Mesendoderm (in vitro differentiated cells): Measurements from ENCODE around the gene DCTN4.

Experiments
- DNase-seq: peaks from one replicate; pipeline ENCODE4 v3.0.0; 2013
- H2AK5ac ChIP-seq: 2 replicates; pipeline ENCODE4 v1.6.1; 2013; ENCODE audit warnings: low read length, inconsistent platforms
- H2BK120ac ChIP-seq: 2 replicates; pipeline ENCODE4 v1.6.1; 2013; ENCODE audit warnings: low read depth, mild to moderate bottlenecking, low read length, moderate library complexity, mixed read lengths
- H2BK15ac ChIP-seq: replicated peaks from 2 replicates; pipeline ENCODE4 v1.6.1; 2013; ENCODE audit warnings: low read depth, mild to moderate bottlenecking, moderate library complexity
- H2BK5ac ChIP-seq: 2 replicates; pipeline ENCODE4 v1.6.1; 2013; ENCODE audit warnings: low read length, inconsistent platforms
- H3K18ac ChIP-seq: 2 replicates; pipeline ENCODE4 v1.6.1; 2013; ENCODE audit warnings: mild to moderate bottlenecking, low read length, mixed read lengths
- H3K23ac ChIP-seq: one replicate; pipeline ENCODE4 v1.6.1; 2013; ENCODE audit warnings: low read length
- H3K27ac ChIP-seq: 2 replicates; pipeline ENCODE4 v1.5.1; 2013; ENCODE audit warnings: low read depth, mild to moderate bottlenecking, inconsistent platforms, low read length, moderate library complexity
- H3K27me3 ChIP-seq: 2 replicates; pipeline ENCODE4 v1.6.1; 2013; ENCODE audit warnings: low read length, control low read depth, mild to moderate bottlenecking, inconsistent platforms; ENCODE audit not compliant: insufficient read depth, poor library complexity
- H3K36me3 ChIP-seq: 2 replicates; pipeline ENCODE4 v1.6.1; 2013; ENCODE audit warnings: low read length, inconsistent platforms; ENCODE audit not compliant: control insufficient read depth, insufficient read depth
- H3K4ac ChIP-seq: one replicate; pipeline ENCODE4 v1.6.1; 2013; ENCODE audit warnings: low read depth, mild to moderate bottlenecking, low read length, moderate library complexity
- H3K4me1 ChIP-seq: 2 replicates; pipeline ENCODE4 v1.6.1; 2013; ENCODE audit warnings: low read depth, low read length, inconsistent platforms; ENCODE audit not compliant: control insufficient read depth
- H3K4me2 ChIP-seq: 2 replicates; pipeline ENCODE4 v1.6.1; 2013; ENCODE audit warnings: low read length
- H3K4me3 ChIP-seq: 2 replicates; pipeline ENCODE4 v1.5.1; 2013; ENCODE audit warnings: mild to moderate bottlenecking, low read length
- H3K56ac ChIP-seq: one replicate; pipeline ENCODE4 v1.6.1; 2013; ENCODE audit warnings: low read length
- H3K79me1 ChIP-seq: 2 replicates; pipeline ENCODE4 v1.6.1; 2013; ENCODE audit warnings: low read length, inconsistent platforms
- H3K79me2 ChIP-seq: 2 replicates; pipeline ENCODE4 v1.6.1; 2013; ENCODE audit warnings: mild to moderate bottlenecking, low read length; ENCODE audit not compliant: control insufficient read depth, insufficient read depth
- H3K9ac ChIP-seq: 2 replicates; pipeline ENCODE4 v1.6.1; 2013; ENCODE audit warnings: low read length, inconsistent platforms
- H4K5ac ChIP-seq: one replicate; pipeline ENCODE4 v1.6.1; 2013; ENCODE audit warnings: low read length
- H4K8ac ChIP-seq: one replicate; pipeline ENCODE4 v1.6.1; 2013; ENCODE audit warnings: low read depth, mild to moderate bottlenecking, control low read depth, low read length, moderate library complexity
- WGBS: extraction: QIAGEN DNeasy Blood & Tissue Kit; methylation state at CpG from one replicate; pipeline ENCODE4 v1.1.7; 2013; ENCODE audit warnings: low lambda C conversion rate, missing lambda C conversion rate; ENCODE audit not compliant: insufficient coverage; ENCODE audit errors: extremely low coverage; 5-methylcytosine and 5-hydroxymethylcytosine counted together

Gene DCTN4

DNA sequence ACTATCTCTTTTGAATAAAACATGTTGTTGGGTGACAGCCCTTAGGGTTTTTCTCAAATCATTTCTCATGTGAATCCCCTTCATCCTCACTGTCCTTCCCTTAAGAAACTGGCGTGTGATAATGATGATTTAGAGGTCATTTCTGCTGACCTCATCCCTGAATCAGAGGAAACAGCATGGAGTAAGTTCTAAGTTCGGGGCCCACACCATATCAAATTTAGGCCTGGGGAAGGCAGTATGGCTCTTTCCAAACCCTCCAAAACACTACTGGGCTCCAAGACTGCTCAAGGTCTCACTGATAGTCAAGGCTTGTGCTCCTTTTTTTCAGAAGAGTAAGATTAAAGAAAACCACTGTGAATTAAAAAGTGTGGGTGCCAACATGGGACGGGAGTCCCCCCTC is 18.9 kb upstream of the DCTN4 start:
- H3K18ac ChIP-seq: no peak overlapping the region
- H3K4me1 ChIP-seq: peaks cover 3% of the 10 kb centered on the region
- no peak overlapping the region for H4K5ac ChIP-seq
- no peak overlapping the region for H2BK15ac ChIP-seq
- no peaks in the 10 kb centered on the region for H3K79me1 ChIP-seq
- no peak overlapping the region for H2AK5ac ChIP-seq
- H3K4me3 ChIP-seq: no peak overlapping the region
- no peak overlapping the region for H3K9ac ChIP-seq
- no peak overlapping the region for H3K4me2 ChIP-seq
- no peaks in the 10 kb centered on the region for H3K36me3 ChIP-seq
- H4K8ac ChIP-seq: no peak overlapping the region
- no peaks in the 10 kb centered on the region for H3K27me3 ChIP-seq
- no peak overlapping the region for H2BK120ac ChIP-seq
- DNase-seq: no peak
- H3K27ac ChIP-seq: no peak overlapping the region
- H2BK5ac ChIP-seq: no peak overlapping the region
- no peak overlapping the region for H3K4ac ChIP-seq
- no CpG with 5 or more reads among the region's 3 CpGs for WGBS
- H3K23ac ChIP-seq: no peak overlapping the region
- H3K79me2 ChIP-seq: no peaks in the 10 kb centered on the region
- no peak overlapping the region for H3K56ac ChIP-seq

DNA sequence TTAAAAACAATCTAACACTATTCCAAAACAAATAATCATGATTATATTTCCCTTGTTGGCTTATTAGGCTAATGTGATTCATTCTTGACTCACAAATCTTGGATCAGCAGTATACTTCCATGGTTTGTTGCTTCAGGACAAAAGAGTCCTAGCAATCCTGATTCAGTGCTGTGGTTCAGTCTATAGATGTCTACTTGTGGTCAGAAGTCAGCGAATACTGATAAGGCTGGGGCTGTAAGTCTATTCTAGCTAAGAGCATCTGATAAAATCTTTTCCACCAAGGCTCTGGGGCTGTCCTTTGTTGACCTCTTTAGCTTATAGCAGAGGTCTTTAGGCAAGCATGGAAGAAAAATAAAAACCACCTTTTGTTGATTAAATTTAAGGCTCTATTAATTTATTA is 15.3 kb upstream of the DCTN4 start:
- H4K8ac ChIP-seq: no peak overlapping the region
- H3K9ac ChIP-seq: no peak overlapping the region
- WGBS: no CpG with 5 or more reads among the region's 1 CpG
- H3K4ac ChIP-seq: no peak overlapping the region
- no peak overlapping the region for H3K23ac ChIP-seq
- no peak overlapping the region for H3K56ac ChIP-seq
- no peaks in the 10 kb centered on the region for H3K79me2 ChIP-seq
- no peak overlapping the region for H4K5ac ChIP-seq
- H2BK15ac ChIP-seq: no peak overlapping the region
- H3K79me1 ChIP-seq: no peaks in the 10 kb centered on the region
- H3K27me3 ChIP-seq: no peaks in the 10 kb centered on the region
- H2BK5ac ChIP-seq: no peak overlapping the region
- H3K4me1 ChIP-seq: peaks cover 3% of the 10 kb centered on the region
- no peak overlapping the region for H3K18ac ChIP-seq
- DNase-seq: no peak
- no peaks in the 10 kb centered on the region for H3K36me3 ChIP-seq
- H3K27ac ChIP-seq: no peak overlapping the region
- no peak overlapping the region for H2BK120ac ChIP-seq
- no peak overlapping the region for H3K4me2 ChIP-seq
- H3K4me3 ChIP-seq: no peak overlapping the region
- no peak overlapping the region for H2AK5ac ChIP-seq

DNA sequence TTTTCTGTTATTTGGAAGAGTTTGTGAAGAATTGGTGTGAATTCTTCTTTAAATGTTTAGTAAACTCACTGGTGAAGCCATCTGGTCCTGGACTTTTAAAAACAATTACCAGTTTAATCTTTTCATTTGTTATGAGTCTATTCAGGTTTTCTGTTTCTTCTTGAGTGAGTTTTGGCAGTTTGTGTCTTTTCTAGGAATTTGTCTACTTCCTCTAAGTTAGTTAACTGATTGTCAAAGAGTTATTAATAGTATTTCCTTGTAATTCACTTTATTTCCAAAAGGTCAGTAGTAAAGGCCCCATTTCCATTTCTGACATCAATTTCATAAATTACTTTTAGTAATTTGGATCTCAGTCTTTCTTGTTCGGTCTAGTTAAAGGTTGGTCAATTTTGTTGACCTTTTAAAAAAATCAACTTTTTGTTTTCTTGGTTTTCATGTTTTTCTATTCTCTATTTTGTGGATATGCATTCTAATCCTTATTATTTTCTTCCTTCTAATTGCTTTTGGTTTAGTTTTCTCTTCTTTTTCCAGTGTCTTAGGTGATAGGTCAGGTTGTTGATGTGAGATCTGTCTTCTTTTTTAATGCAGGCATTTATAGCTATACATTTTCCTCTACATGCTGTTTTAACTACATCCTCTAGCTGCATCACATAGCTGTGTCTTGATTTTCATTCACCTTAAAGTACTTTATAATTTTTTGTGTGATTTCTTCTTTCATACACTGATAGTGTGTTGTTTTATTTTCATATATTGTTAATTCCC is 12.4 kb upstream of the DCTN4 start:
- Histone ChIP-seq H4K8ac (no peak overlapping the region), H2BK120ac (no peak overlapping the region), H3K36me3 (no peaks in the 10 kb centered on the region), H2BK5ac (no peak overlapping the region), H3K56ac (no peak overlapping the region), H3K4me2 (no peak overlapping the region), H3K79me1 (no peaks in the 10 kb centered on the region), H3K27me3 (no peaks in the 10 kb centered on the region), H3K9ac (no peak overlapping the region), H3K23ac (no peak overlapping the region), H3K4me3 (no peak overlapping the region), H3K18ac (no peak overlapping the region), H3K4ac (no peak overlapping the region), H3K79me2 (no peaks in the 10 kb centered on the region), H2BK15ac (no peak overlapping the region), H4K5ac (no peak overlapping the region), H3K4me1 (no peaks in the 10 kb centered on the region), H2AK5ac (no peak overlapping the region), H3K27ac (no peak overlapping the region)
- no peak for DNase-seq
- no CpG with 5 or more reads among the region's 1 CpG for WGBS

DNA sequence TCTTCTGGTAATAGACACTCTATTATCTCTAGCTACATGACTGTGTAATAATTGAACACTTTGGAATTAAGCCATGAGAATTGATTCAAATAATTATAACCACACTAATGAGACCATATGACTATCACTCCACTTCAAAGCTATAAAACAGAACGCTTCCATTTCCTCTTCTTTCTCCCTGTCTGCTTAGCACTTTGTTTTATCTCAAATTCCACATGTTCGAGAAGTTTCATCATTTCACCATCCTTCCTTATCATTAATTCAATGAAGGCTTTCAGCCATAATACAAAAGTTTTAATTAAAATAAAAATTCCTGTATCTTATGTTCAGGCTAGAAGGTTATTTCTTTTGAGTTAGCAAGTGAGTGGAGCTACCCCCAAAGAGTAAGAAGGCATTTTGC is 7.4 kb upstream of the DCTN4 start:
- Histone ChIP-seq H2AK5ac (no peak overlapping the region), H3K4me2 (no peak overlapping the region), H3K27me3 (no peaks in the 10 kb centered on the region), H2BK15ac (no peak overlapping the region), H3K18ac (no peak overlapping the region), H3K36me3 (no peaks in the 10 kb centered on the region), H3K79me2 (no peaks in the 10 kb centered on the region), H3K23ac (no peak overlapping the region), H3K27ac (no peak overlapping the region), H3K4ac (no peak overlapping the region), H3K9ac (no peak overlapping the region), H4K5ac (no peak overlapping the region), H2BK120ac (no peak overlapping the region), H2BK5ac (no peak overlapping the region), H3K56ac (no peak overlapping the region), H4K8ac (no peak overlapping the region), H3K79me1 (no peaks in the 10 kb centered on the region), H3K4me3 (no peak overlapping the region), H3K4me1 (no peaks in the 10 kb centered on the region)
- DNase-seq: no peak
- WGBS: no CpG with 5 or more reads among the region's 2 CpGs

DNA sequence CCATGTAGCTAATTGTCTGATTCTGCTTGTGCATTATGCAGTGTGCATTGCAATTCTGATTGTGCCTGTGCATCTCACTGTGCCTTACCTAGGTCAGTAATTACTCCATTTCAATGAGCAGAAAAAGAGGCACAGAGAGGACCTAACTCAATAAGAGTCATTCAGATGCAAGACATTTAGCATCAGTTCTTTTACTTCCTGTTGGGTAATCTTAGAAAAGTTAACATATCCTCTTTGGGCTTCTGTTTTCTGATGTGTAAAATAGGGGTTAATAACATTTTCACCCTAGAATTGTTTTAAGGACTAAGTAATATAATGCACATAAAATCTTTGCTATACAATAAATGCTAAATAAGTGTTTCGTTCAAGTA is 7.0 kb upstream of the DCTN4 start:
- no CpG with 5 or more reads among the region's 1 CpG for WGBS
- no peak overlapping the region for H3K4ac ChIP-seq

More for the DNA sequence above, 7.0 kb upstream of the DCTN4 start:
- Histone ChIP-seq H3K79me2 (no peaks in the 10 kb centered on the region), H3K23ac (no peak overlapping the region), H3K4me1 (no peaks in the 10 kb centered on the region), H3K18ac (no peak overlapping the region), H3K27me3 (no peaks in the 10 kb centered on the region), H3K4me3 (no peak overlapping the region), H2BK15ac (no peak overlapping the region), H3K27ac (no peak overlapping the region), H2AK5ac (no peak overlapping the region), H3K36me3 (no peaks in the 10 kb centered on the region), H4K8ac (no peak overlapping the region), H2BK5ac (no peak overlapping the region), H3K4me2 (no peak overlapping the region), H3K9ac (no peak overlapping the region), H4K5ac (no peak overlapping the region), H3K56ac (no peak overlapping the region), H3K79me1 (no peaks in the 10 kb centered on the region), H2BK120ac (no peak overlapping the region)
- no peak for DNase-seq
